ENCODE data around the gene IQCM. TPM values are rescaled to one million over a fixed set of nuclear protein-coding genes. Genes with fewer than 3 reads are reported as not detected.
"Not testable (repeated sequence)": the region's sequence is repeated elsewhere in the genome, so short reads cannot be mapped to it uniquely, and the experiment has no call there.

The IQCM gene
- total RNA-seq, 1 donor from 2014 or later: not detected

GRCh38 chr4:149512501-149512900 is 303.1 kb downstream of the IQCM start:
- no peaks in the 10 kb centered on the region for H3K36me3 Mint-ChIP-seq (ENCODE audit: insufficient read depth)
- H3K27ac Mint-ChIP-seq: no peak overlapping the region
- TF ChIP-seq CTCF (IDR thresholded peaks at IDR 0.05; ENCODE audit: unreplicated experiment): no peak
- no peak for DNase-seq (ENCODE audit: low spot score, unreplicated experiment)
- H3K4me1 Mint-ChIP-seq (ENCODE audit: low read depth): no peaks in the 10 kb centered on the region
- peaks cover 17% of the 10 kb centered on the region for H3K9me3 Mint-ChIP-seq (ENCODE audit: low read depth)
- no peaks in the 10 kb centered on the region for H3K27me3 Mint-ChIP-seq
- no peak overlapping the region for H3K4me3 Mint-ChIP-seq (ENCODE audit: low read depth)

DNA sequence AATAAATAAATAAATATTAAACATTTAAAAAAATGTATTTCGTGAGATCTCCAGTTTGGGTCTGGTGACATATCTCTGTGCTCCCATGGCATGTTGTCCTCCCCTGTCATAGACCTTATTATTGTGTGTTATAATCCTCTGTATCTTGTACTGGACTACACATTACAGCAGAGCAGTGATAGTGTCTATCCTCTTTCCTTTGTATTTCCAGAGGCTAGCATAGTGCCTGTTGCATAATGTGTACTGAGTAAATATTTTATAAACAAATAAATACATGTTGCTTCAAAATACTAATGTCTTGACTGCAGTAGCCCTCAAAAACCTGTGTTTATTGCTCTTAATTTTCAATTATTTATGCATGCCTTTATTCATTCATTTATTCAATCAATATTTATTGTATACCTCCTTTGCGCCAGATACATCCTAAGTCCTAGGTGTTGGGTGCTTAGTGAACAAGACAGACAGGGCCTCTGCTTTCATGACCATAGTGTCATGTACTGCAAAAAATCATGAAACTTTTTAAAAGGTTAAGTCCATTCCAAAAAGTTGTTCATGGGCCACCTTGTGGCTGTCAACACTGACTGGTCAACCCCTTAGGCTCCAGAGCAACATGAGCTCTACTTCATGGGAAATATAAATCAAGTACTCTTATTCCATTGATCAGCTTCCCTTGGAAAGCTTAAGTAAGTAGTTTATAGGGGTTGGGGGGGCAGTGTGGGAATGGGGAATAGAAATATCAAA is 303.9 kb downstream of the IQCM start:
- TF ChIP-seq CTCF (IDR thresholded peaks at IDR 0.05; ENCODE audit: unreplicated experiment): no peak
- Mint-ChIP-seq H3K9me3 (ENCODE audit: low read depth) (peaks cover 17% of the 10 kb centered on the region), H3K4me3 (ENCODE audit: low read depth) (no peak overlapping the region), H3K36me3 (ENCODE audit: insufficient read depth) (peaks cover 2% of the 10 kb centered on the region), H3K27ac (no peak overlapping the region), H3K4me1 (ENCODE audit: low read depth) (no peaks in the 10 kb centered on the region), H3K27me3 (no peaks in the 10 kb centered on the region)
- no peak for DNase-seq (ENCODE audit: low spot score, unreplicated experiment)

GRCh38 chr4:149507309-149507708 is 308.3 kb downstream of the IQCM start:
- H3K4me1 Mint-ChIP-seq (ENCODE audit: low read depth); H3K27me3 Mint-ChIP-seq; H3K36me3 Mint-ChIP-seq (ENCODE audit: insufficient read depth); H3K27ac Mint-ChIP-seq; DNase-seq (ENCODE audit: low spot score, unreplicated experiment); H3K4me3 Mint-ChIP-seq (ENCODE audit: low read depth): not testable (repeated sequence)
- peaks cover 12% of the 10 kb centered on the region for H3K9me3 Mint-ChIP-seq (ENCODE audit: low read depth)

GRCh38 chr4:149500806-149501205 is 314.8 kb downstream of the IQCM start:
- TF ChIP-seq CTCF (IDR thresholded peaks at IDR 0.05; ENCODE audit: unreplicated experiment): no peak
- DNase-seq (ENCODE audit: low spot score, unreplicated experiment): no peak
- Mint-ChIP-seq H3K4me1 (ENCODE audit: low read depth) (no peaks in the 10 kb centered on the region), H3K36me3 (ENCODE audit: insufficient read depth) (no peaks in the 10 kb centered on the region), H3K9me3 (ENCODE audit: low read depth) (peaks cover 6% of the 10 kb centered on the region), H3K27ac (peak overlapping the region; percentile 22), H3K27me3 (no peaks in the 10 kb centered on the region), H3K4me3 (ENCODE audit: low read depth) (no peak overlapping the region)

GRCh38 chr4:149499726-149500125 is 315.9 kb downstream of the IQCM start:
- H3K27ac Mint-ChIP-seq: no peak overlapping the region
- H3K4me3 Mint-ChIP-seq (ENCODE audit: low read depth): no peak overlapping the region
- no peaks in the 10 kb centered on the region for H3K36me3 Mint-ChIP-seq (ENCODE audit: insufficient read depth)
- TF ChIP-seq CTCF (IDR thresholded peaks at IDR 0.05; ENCODE audit: unreplicated experiment): no peak
- peaks cover 6% of the 10 kb centered on the region for H3K9me3 Mint-ChIP-seq (ENCODE audit: low read depth)
- H3K27me3 Mint-ChIP-seq: no peaks in the 10 kb centered on the region
- peaks cover 4% of the 10 kb centered on the region for H3K4me1 Mint-ChIP-seq (ENCODE audit: low read depth)
- no peak for DNase-seq (ENCODE audit: low spot score, unreplicated experiment)

- H3K4me3 Mint-ChIP-seq (ENCODE audit: low read depth): no peak overlapping the region
- peaks cover 6% of the 10 kb centered on the region for H3K9me3 Mint-ChIP-seq (ENCODE audit: low read depth)
- TF ChIP-seq CTCF (IDR thresholded peaks at IDR 0.05; ENCODE audit: unreplicated experiment): no peak
- H3K27ac Mint-ChIP-seq: no peak overlapping the region
- H3K36me3 Mint-ChIP-seq (ENCODE audit: insufficient read depth): no peaks in the 10 kb centered on the region
- no peak for DNase-seq (ENCODE audit: low spot score, unreplicated experiment)
- peaks cover 16% of the 10 kb centered on the region for H3K4me1 Mint-ChIP-seq (ENCODE audit: low read depth)
- H3K27me3 Mint-ChIP-seq: no peaks in the 10 kb centered on the region
These were observed 317.4 kb downstream of the IQCM start for GRCh38 chr4:149498246-149498645.
